IPS-18c (cell line): Measurements from ENCODE around the gene SLC18A2.

Source experiments
- H3K4me3 ChIP-seq: 2 replicates; pipeline ENCODE4 v1.7.0; 2013; ENCODE audit warnings: low read depth, mild to moderate bottlenecking, low read length, moderate library complexity; ENCODE audit not compliant: insufficient read depth
- H3K9me3 ChIP-seq: one replicate; pipeline ENCODE4 v1.6.1; 2013; ENCODE audit warnings: mild to moderate bottlenecking, low read length, moderate library complexity; ENCODE audit not compliant: control insufficient read depth, insufficient read depth

Gene SLC18A2

GRCh38 chr10:117240621-117241529 is at the start of gene SLC18A2:
TSS of gene SLC18A2 (plus strand) at chr10:117241114. CDS start at chr10:117241694, 580 bp downstream.
- H3K9me3 ChIP-seq = no peaks in the 10 kb centered on the region
- H3K4me3 ChIP-seq = peak within 1 kb of the TSS; percentile 81

- no peak within 1 kb of the TSS for H3K4me3 ChIP-seq
- H3K9me3 ChIP-seq = no peaks in the 10 kb centered on the region
Measured at GRCh38 chr10:117197189-117197588, 43.7 kb upstream of the SLC18A2 start, which contains the start of gene KCNK18. TSS of gene KCNK18 (plus strand) at chr10:117197489. CDS start at chr10:117197489, 0 bp downstream.

GRCh38 chr10:117198088-117198487 is 42.8 kb upstream of the SLC18A2 start:
- H3K9me3 ChIP-seq = no peaks in the 10 kb centered on the region
- no peak overlapping the region for H3K4me3 ChIP-seq

DNA sequence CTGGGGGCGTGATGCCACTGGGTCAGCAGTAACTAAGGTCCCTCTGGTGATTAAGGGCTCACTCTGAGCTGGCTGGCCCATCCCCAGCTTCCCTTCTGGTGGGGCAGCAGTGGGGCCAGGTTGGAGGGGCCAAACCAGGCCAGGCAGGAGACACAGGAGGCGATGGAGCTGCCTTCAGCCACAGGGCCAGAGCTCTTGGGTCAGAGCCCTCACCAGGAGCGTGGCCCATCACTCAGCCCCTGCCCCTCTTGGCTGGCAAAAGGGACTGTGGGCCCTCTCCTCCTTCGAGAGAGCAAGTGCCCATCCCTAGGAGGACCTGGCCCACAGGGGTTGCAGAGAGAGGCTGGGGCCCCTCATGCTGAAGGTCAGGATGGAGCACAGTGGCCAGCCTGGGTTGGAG is 39.1 kb upstream of the SLC18A2 start:
- H3K4me3 ChIP-seq = no peak overlapping the region
- no peaks in the 10 kb centered on the region for H3K9me3 ChIP-seq

DNA sequence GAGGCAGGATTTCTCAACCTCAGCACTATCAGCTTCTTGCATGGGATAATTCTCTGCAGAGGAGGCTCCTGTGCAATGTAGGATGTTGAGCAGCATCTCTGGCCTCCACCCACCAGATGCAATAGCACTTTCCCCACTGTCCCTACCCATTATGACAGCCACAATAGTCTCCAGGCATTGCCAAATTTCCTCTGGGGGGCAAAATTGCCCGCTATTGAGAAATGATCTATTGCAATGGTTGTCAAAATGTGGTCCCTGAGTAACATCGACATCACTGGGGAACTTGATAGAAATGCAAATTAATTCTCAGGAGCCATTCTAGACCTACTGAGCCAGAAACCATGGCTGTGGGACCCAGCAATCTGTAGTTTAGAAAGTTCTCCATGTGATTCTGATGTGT is 36.6 kb upstream of the SLC18A2 start:
- Histone ChIP-seq H3K4me3 (no peak overlapping the region), H3K9me3 (no peaks in the 10 kb centered on the region)

DNA sequence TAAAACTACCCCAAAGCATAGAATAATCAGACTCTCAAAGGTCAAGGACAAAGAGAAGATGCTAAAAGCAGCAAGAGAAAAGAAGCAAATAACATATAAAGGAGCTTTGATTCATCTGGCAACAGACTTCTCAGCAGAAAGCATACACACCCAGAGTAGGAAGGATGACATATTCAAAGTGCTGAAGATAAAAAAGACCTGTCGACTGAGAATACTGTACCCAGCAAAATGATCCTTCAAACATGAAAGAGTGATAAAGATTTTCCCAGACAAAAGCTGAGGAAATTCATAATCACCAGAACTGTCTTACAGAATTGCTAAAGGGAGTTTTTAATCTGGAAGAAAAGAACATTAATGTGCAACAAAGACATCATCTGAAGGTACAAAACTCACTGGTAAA is 28.7 kb upstream of the SLC18A2 start:
- Histone ChIP-seq H3K4me3 (no peak overlapping the region), H3K9me3 (peaks cover 6% of the 10 kb centered on the region)

GRCh38 chr10:117214401-117214800 is 26.5 kb upstream of the SLC18A2 start:
- Histone ChIP-seq H3K4me3 (no peak overlapping the region), H3K9me3 (peaks cover 8% of the 10 kb centered on the region)

GRCh38 chr10:117215079-117215478 is 25.8 kb upstream of the SLC18A2 start:
- H3K4me3 ChIP-seq = no peak overlapping the region
- H3K9me3 ChIP-seq = peaks cover 8% of the 10 kb centered on the region

- H3K4me3 ChIP-seq = 0 out of 2 replicates have a peak overlapping the region, but pooled peaks have one; percentile 71
- H3K9me3 ChIP-seq = peaks cover 8% of the 10 kb centered on the region
Measured at GRCh38 chr10:117216028-117216427, 24.9 kb upstream of the SLC18A2 start.

GRCh38 chr10:117216611-117217195 is 24.2 kb upstream of the SLC18A2 start:
- peaks cover 8% of the 10 kb centered on the region for H3K9me3 ChIP-seq
- H3K4me3 ChIP-seq = peak overlapping the region; percentile 71

DNA sequence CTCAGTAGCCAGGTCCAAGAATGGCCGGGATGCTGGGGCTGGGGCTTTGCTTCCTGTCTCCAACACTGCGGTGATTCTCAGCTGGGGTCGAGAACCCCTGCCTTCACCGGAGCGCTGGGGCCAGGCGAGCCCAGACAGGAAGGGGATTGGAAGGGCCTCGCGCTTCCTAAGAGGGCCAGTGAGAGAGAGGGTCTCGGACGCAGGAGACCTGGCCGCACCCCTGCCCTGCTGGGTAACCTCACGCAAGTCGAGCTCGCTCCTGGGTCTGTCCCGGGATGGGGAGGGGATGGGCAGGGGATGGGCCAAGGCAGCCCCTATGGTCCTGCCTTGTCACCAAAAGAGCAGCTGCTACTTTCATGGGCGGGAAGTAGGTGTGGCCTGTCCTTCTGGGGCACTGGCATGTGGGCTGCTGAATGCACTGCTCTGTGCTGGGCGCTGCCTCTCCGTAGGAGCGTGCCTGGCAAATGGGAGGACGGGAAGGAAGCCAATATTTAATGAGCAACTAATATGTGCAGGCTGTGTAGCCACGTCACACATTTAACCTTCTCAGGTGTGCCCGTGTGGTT is 23.6 kb upstream of the SLC18A2 start:
- Histone ChIP-seq H3K4me3 (peak overlapping the region; percentile 71), H3K9me3 (peaks cover 8% of the 10 kb centered on the region)

GRCh38 chr10:117218654-117219053 is 22.3 kb upstream of the SLC18A2 start:
- Histone ChIP-seq H3K4me3 (no peak overlapping the region), H3K9me3 (peaks cover 8% of the 10 kb centered on the region)

- H3K4me3 ChIP-seq = no peak overlapping the region
- peaks cover 3% of the 10 kb centered on the region for H3K9me3 ChIP-seq
Measured at GRCh38 chr10:117221156-117221711, 19.7 kb upstream of the SLC18A2 start.

DNA sequence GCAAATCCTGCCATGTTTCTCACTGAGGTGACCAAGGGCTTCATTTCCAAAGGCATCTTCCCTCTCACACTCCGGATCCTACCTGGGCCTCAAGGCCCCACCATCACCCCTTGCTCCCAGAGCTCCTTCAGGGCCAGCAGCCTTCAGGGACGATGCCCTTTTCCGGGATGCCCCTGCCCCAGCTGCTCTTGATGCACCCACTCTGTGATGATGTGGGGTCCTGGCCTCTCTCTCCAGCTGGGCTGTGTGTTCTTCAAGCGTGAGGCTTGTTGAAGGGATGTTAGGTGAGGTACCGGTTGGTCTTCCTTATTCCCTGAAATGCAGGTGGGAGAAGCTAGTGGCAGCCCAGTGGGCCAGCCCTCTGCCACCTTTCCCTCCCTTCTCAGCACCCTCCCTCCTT is 18.4 kb upstream of the SLC18A2 start:
- Histone ChIP-seq H3K4me3 (no peak overlapping the region), H3K9me3 (peaks cover 3% of the 10 kb centered on the region)

- Histone ChIP-seq H3K4me3 (no peak overlapping the region), H3K9me3 (no peaks in the 10 kb centered on the region)
Measured at GRCh38 chr10:117222976-117223692, 17.8 kb upstream of the SLC18A2 start.

DNA sequence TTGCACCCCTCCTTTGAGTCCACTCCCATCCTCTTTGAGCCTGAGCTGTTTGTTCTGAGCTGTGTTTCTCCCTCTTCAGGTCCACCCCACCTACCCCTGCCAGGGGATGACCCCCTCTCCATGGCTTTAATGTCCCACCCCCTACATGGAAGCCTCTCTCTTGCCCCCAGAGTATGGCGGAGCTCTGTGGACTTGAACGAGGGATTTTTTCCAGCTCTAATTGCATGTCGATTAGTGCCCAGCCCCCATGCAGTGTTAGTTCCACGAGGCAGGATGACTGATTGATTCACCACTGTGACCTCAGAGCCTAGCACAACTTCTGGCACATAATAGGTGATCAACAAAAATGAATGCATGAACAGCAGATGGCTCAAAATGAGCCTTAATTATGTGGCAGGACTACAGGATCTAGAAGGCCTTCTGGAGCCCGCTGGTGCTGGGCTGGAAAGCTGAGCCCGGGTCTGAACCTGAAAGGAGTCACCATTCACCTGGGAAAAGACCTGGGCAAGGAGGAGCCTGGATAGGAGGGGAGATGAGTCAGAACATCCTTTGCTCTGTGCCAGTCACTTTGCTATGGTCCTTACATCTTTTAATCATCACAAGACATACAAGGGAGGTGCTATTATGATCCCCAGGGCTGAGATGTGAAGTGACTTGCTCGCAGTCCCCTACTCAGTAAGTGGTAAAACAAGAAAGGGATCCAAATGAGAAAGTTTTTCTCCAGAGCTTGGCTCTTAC is 17.1 kb upstream of the SLC18A2 start:
- no peak overlapping the region for H3K4me3 ChIP-seq
- no peaks in the 10 kb centered on the region for H3K9me3 ChIP-seq
